KMS-11 (cell line): ENCODE measurements around the gene NRROS.

ENCODE experiments used
- H2AFZ ChIP-seq: fragments of 200-600 bp; sonication (generic); 2 replicates; pipeline ENCODE4 v1.6.1; 2016; ENCODE audit warnings: antibody characterized with exemption, mixed run types, low read depth
- H3K27ac ChIP-seq: fragments of 200-600 bp; sonication (generic); 2 replicates; pipeline ENCODE4 v1.6.1; 2016; ENCODE audit warnings: mild to moderate bottlenecking, mixed run types
- H3K27me3 ChIP-seq: fragments of 200-600 bp; sonication (generic); 2 replicates; pipeline ENCODE4 v1.6.1; 2017; ENCODE audit warnings: mild to moderate bottlenecking, low read depth, mixed run types, moderate library complexity; ENCODE audit not compliant: insufficient read depth
- H3K36me3 ChIP-seq: fragments of 200-600 bp; sonication (generic); 2 replicates; pipeline ENCODE4 v1.6.1; 2017; ENCODE audit warnings: mild to moderate bottlenecking, mixed run types; ENCODE audit not compliant: insufficient read depth
- H3K4me1 ChIP-seq: fragments of 200-600 bp; sonication (generic); 2 replicates; pipeline ENCODE4 v1.6.1; 2016; ENCODE audit warnings: mild to moderate bottlenecking, low read depth, mixed run types; ENCODE audit not compliant: poor library complexity, severe bottlenecking
- H3K4me2 ChIP-seq: fragments of 200-600 bp; sonication (generic); 2 replicates; pipeline ENCODE4 v1.7.0; 2016; ENCODE audit warnings: mild to moderate bottlenecking, mixed run types
- H3K4me3 ChIP-seq: fragments of 200-600 bp; sonication (generic); IDR thresholded peaks from 2 replicates; pipeline ENCODE4 v1.6.1; 2017; ENCODE audit warnings: low read depth, low read length, mixed read lengths; ENCODE audit not compliant: insufficient read depth
- H3K79me2 ChIP-seq: fragments of 200-600 bp; sonication (generic); 2 replicates; pipeline ENCODE4 v1.6.1; 2016; ENCODE audit warnings: low read depth, mixed run types; ENCODE audit not compliant: insufficient read depth
- H3K9ac ChIP-seq: fragments of 200-600 bp; sonication (generic); 2 replicates; pipeline ENCODE4 v1.6.1; 2016; ENCODE audit warnings: mild to moderate bottlenecking, mixed run types
- H4K20me1 ChIP-seq: fragments of 200-600 bp; sonication (generic); 2 replicates; pipeline ENCODE4 v1.6.1; 2016; ENCODE audit warnings: mild to moderate bottlenecking, mixed run types; ENCODE audit not compliant: insufficient read depth
- CTCF ChIP-seq: fragments of 200-600 bp; sonication (generic); conservative IDR thresholded peaks from 2 replicates; pipeline ENCODE4 v1.6.1; 2017; ENCODE audit warnings: low read depth, mild to moderate bottlenecking, antibody characterized with exemption, low read length, moderate library complexity, mixed read lengths

NRROS gene

GRCh38 chr3:196707566-196707965, 68.1 kb downstream of the NRROS start:
- TF ChIP-seq CTCF: no peak

GRCh38 chr3:196708467-196708866, 69.0 kb downstream of the NRROS start:
- peaks cover 11% of the 10 kb centered on the region for H3K4me1 ChIP-seq
- H3K36me3 ChIP-seq: no peaks in the 10 kb centered on the region
- no peak for TF ChIP-seq CTCF
- H3K9ac ChIP-seq: no peak overlapping the region
- no peaks in the 10 kb centered on the region for H4K20me1 ChIP-seq
- H3K4me3 ChIP-seq: no peak overlapping the region
- peaks cover 3% of the 10 kb centered on the region; the same call in 1 of the 2 replicates for H3K79me2 ChIP-seq
- no peak overlapping the region for H3K27ac ChIP-seq
- H3K4me2 ChIP-seq: no peak overlapping the region
- H3K27me3 ChIP-seq: no peaks in the 10 kb centered on the region
- no peak overlapping the region for H2AFZ ChIP-seq

More at GRCh38 chr3:196707566-196707965, 68.1 kb downstream of the NRROS start:
- Histone ChIP-seq H4K20me1 (no peaks in the 10 kb centered on the region), H3K36me3 (no peaks in the 10 kb centered on the region), H3K27ac (no peak overlapping the region), H3K79me2 (no peaks in the 10 kb centered on the region), H3K4me3 (no peak overlapping the region), H3K4me2 (no peak overlapping the region), H3K27me3 (no peaks in the 10 kb centered on the region), H3K4me1 (peaks cover 7% of the 10 kb centered on the region), H3K9ac (no peak overlapping the region), H2AFZ (no peak overlapping the region)
